ENCODE results near the gene FBH1. TPM values are rescaled to one million over a fixed set of nuclear protein-coding genes. Genes with fewer than 3 reads are reported as not detected.
"Not testable (repeated sequence)": the region's sequence is repeated elsewhere in the genome, so short reads cannot be mapped to it uniquely, and the experiment has no call there.

Gene FBH1
- polyA plus RNA-seq, 1 donor from 2014 or later, result 41.1 TPM

DNA sequence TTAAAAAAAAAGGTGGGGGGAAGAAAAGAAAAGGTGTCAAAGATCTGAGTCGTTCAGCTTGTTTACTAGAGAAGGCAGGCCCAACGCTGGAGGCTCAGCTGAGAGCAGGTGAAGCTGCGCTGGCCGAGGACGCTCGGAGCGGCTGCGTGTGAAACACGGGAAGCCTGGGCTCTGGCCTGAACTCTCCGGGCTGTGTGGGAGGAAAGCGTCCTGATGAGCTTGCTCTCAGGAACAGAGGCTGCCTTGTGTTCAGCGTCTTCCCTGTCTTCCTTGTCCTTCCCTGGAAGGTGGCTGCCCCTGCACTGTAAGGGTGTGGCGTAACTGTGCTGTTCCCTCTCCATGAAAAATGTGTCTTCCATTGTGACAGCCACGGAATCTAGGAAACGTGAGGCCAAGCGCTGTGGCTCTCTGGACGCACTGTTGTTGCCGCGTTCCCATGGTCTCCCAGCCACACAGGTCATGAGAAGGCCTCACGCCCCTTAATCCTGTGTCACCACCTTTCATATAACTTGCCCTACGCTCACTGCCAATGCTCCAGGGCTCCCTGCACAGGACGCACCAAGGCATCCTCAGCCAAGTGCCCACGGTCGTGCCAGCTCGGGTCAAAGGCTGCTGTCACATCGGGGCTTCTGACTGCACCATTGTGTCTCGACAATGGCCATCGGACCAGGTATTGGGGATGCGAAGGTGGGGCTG is 71.5 kb downstream of the FBH1 start:
- H2AFZ ChIP-seq (ENCODE audit: low read depth, low read length), result no peak overlapping the region
- no peak overlapping the region for H3K4me2 ChIP-seq (ENCODE audit: low read length)
- no peak overlapping the region for H3K27ac ChIP-seq (ENCODE audit: low read length)
- H3K27me3 ChIP-seq (ENCODE audit: insufficient read depth, low read depth, low read length), result no peaks in the 10 kb centered on the region
- H3F3A ChIP-seq (ENCODE audit: insufficient read depth, low read length, poor library complexity, severe bottlenecking), result no peaks in the 10 kb centered on the region
- no peaks in the 10 kb centered on the region for H3K9me3 ChIP-seq (ENCODE audit: low read length)
- no peaks in the 10 kb centered on the region for H3K36me3 ChIP-seq (ENCODE audit: insufficient read depth, low read length)
- no peak for TF ChIP-seq EZH2 (IDR thresholded peaks at IDR 0.05; ENCODE audit: borderline replicate concordance, insufficient read depth, low read length, poor library complexity, severe bottlenecking)
- TF ChIP-seq SMC3 (conservative IDR thresholded peaks at IDR 0.05; ENCODE audit: poor library complexity), result no peak
- TF ChIP-seq EP300 (conservative IDR thresholded peaks at IDR 0.05; ENCODE audit: poor library complexity, severe bottlenecking), result no peak
- no peak for TF ChIP-seq TAF1 (IDR thresholded peaks at IDR 0.05; ENCODE audit: low read depth)
- H3K9me2 ChIP-seq (ENCODE audit: insufficient read depth, low read length), result no peaks in the 10 kb centered on the region
- no peaks in the 10 kb centered on the region for H4K20me1 ChIP-seq (ENCODE audit: insufficient read depth)
- no peaks in the 10 kb centered on the region for H3K79me2 ChIP-seq (replicated peaks; ENCODE audit: insufficient read depth, low read length)
- no peak overlapping the region for H3K9ac ChIP-seq (ENCODE audit: low read length)
- H3K4me3 ChIP-seq (ENCODE audit: low read length), result no peak overlapping the region

DNA sequence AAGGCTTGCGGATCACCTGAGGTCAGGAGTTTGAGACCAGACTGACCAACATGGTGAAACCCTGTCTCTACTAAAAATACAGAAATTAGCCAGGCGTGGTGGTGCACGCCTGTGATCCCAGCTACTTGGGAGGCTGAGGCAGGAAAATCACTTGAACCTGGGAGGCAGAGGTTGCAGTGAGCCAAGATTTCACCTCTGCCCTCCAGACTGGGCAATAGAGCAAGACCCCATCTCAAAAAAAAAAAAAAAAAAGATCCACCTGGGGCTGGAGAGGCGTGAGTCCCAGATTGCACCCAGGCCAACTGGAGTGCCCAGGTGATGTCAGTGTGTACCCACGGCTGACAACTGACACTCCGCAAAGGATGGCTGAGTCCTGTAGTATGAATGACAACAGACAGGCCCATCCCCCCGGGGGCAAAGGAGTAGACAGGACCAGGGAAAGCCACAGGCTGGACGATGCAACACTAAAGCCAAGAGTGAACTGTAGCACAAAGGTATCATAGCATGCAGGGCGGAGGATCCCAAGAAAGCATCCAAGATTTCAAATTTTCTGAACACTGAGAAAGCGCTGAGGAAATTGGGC is 72.4 kb downstream of the FBH1 start:
- not testable (repeated sequence) for H3F3A ChIP-seq (ENCODE audit: insufficient read depth, low read length, poor library complexity, severe bottlenecking); H3K9ac ChIP-seq (ENCODE audit: low read length); H3K4me3 ChIP-seq (ENCODE audit: low read length); H3K79me2 ChIP-seq (replicated peaks; ENCODE audit: insufficient read depth, low read length); H3K27ac ChIP-seq (ENCODE audit: low read length); H3K27me3 ChIP-seq (ENCODE audit: insufficient read depth, low read depth, low read length); H3K4me2 ChIP-seq (ENCODE audit: low read length); H2AFZ ChIP-seq (ENCODE audit: low read depth, low read length); H4K20me1 ChIP-seq (ENCODE audit: insufficient read depth); H3K9me3 ChIP-seq (ENCODE audit: low read length); H3K36me3 ChIP-seq (ENCODE audit: insufficient read depth, low read length); H3K9me2 ChIP-seq (ENCODE audit: insufficient read depth, low read length)

DNA sequence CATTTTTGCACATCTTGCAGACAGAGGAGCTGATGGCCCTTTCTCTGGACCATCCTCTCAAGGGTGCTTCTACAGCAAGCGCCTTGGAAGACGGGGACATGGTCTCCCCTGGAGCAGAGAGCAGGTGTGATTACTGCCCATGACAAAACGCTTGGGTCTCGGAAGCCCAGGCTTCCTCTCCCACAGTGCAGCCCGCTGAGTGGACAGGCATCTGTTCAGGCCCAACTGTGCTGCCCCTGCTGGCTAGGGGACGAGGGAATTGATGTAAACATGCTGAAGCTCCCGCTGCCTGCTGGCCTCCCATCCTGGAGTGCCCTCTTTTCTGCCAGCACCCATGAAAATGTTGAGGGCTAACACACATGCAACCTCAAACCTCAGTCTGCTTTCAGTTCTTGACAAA is 73.0 kb downstream of the FBH1 start:
- Histone ChIP-seq H3K79me2 (replicated peaks; ENCODE audit: insufficient read depth, low read length) (no peaks in the 10 kb centered on the region), H3K27ac (ENCODE audit: low read length) (no peak overlapping the region), H4K20me1 (ENCODE audit: insufficient read depth) (no peaks in the 10 kb centered on the region), H3F3A (ENCODE audit: insufficient read depth, low read length, poor library complexity, severe bottlenecking) (no peaks in the 10 kb centered on the region), H3K36me3 (ENCODE audit: insufficient read depth, low read length) (no peaks in the 10 kb centered on the region), H3K27me3 (ENCODE audit: insufficient read depth, low read depth, low read length) (no peaks in the 10 kb centered on the region), H3K9me2 (ENCODE audit: insufficient read depth, low read length) (no peaks in the 10 kb centered on the region), H3K9ac (ENCODE audit: low read length) (no peak overlapping the region), H3K4me3 (ENCODE audit: low read length) (no peak overlapping the region), H2AFZ (ENCODE audit: low read depth, low read length) (no peak overlapping the region), H3K9me3 (ENCODE audit: low read length) (no peaks in the 10 kb centered on the region), H3K4me2 (ENCODE audit: low read length) (no peak overlapping the region)
- TF ChIP-seq SMC3 (conservative IDR thresholded peaks at IDR 0.05; ENCODE audit: poor library complexity), result no peak
- no peak for TF ChIP-seq POLR2AphosphoS5 (IDR thresholded peaks at IDR 0.05)
- TF ChIP-seq, protein P1, sequence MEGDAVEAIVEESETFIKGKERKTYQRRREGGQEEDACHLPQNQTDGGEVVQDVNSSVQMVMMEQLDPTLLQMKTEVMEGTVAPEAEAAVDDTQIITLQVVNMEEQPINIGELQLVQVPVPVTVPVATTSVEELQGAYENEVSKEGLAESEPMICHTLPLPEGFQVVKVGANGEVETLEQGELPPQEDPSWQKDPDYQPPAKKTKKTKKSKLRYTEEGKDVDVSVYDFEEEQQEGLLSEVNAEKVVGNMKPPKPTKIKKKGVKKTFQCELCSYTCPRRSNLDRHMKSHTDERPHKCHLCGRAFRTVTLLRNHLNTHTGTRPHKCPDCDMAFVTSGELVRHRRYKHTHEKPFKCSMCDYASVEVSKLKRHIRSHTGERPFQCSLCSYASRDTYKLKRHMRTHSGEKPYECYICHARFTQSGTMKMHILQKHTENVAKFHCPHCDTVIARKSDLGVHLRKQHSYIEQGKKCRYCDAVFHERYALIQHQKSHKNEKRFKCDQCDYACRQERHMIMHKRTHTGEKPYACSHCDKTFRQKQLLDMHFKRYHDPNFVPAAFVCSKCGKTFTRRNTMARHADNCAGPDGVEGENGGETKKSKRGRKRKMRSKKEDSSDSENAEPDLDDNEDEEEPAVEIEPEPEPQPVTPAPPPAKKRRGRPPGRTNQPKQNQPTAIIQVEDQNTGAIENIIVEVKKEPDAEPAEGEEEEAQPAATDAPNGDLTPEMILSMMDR (IDR thresholded peaks at IDR 0.05; ENCODE audit: poor library complexity, severe bottlenecking), result no peak
- TF ChIP-seq RAD21 (conservative IDR thresholded peaks at IDR 0.05), result no peak
- TF ChIP-seq TAF1 (IDR thresholded peaks at IDR 0.05; ENCODE audit: low read depth), result no peak
- TF ChIP-seq, protein P2, sequence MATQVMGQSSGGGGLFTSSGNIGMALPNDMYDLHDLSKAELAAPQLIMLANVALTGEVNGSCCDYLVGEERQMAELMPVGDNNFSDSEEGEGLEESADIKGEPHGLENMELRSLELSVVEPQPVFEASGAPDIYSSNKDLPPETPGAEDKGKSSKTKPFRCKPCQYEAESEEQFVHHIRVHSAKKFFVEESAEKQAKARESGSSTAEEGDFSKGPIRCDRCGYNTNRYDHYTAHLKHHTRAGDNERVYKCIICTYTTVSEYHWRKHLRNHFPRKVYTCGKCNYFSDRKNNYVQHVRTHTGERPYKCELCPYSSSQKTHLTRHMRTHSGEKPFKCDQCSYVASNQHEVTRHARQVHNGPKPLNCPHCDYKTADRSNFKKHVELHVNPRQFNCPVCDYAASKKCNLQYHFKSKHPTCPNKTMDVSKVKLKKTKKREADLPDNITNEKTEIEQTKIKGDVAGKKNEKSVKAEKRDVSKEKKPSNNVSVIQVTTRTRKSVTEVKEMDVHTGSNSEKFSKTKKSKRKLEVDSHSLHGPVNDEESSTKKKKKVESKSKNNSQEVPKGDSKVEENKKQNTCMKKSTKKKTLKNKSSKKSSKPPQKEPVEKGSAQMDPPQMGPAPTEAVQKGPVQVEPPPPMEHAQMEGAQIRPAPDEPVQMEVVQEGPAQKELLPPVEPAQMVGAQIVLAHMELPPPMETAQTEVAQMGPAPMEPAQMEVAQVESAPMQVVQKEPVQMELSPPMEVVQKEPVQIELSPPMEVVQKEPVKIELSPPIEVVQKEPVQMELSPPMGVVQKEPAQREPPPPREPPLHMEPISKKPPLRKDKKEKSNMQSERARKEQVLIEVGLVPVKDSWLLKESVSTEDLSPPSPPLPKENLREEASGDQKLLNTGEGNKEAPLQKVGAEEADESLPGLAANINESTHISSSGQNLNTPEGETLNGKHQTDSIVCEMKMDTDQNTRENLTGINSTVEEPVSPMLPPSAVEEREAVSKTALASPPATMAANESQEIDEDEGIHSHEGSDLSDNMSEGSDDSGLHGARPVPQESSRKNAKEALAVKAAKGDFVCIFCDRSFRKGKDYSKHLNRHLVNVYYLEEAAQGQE (IDR thresholded peaks at IDR 0.05; ENCODE audit: borderline replicate concordance), result no peak
- no peak for TF ChIP-seq EP300 (conservative IDR thresholded peaks at IDR 0.05; ENCODE audit: poor library complexity, severe bottlenecking)
- no peak for TF ChIP-seq EZH2 (IDR thresholded peaks at IDR 0.05; ENCODE audit: borderline replicate concordance, insufficient read depth, low read length, poor library complexity, severe bottlenecking)
- no peak for TF ChIP-seq MXI1 (conservative IDR thresholded peaks at IDR 0.05; ENCODE audit: poor library complexity, severe bottlenecking)

All from neural cell (in vitro differentiated cells).